Epithelial cell of esophagus (primary cell): Measurements from ENCODE around the gene MRPS34.
"Not testable (repeated sequence)": the region's sequence is repeated elsewhere in the genome, so short reads cannot be mapped to it uniquely, and the experiment has no call there.

Experiments
- DNase-seq: peaks from one replicate; pipeline ENCODE4 v3.0.0; 2010; ENCODE audit warnings: low read depth
- H3K4me3 ChIP-seq: 2 replicates; pipeline ENCODE4 v1.5.1; 2011; ENCODE audit warnings: mild to moderate bottlenecking, low read length, control low read depth
- CTCF ChIP-seq: IDR thresholded peaks from 2 replicates; pipeline ENCODE4 v1.5.1; 2011; ENCODE audit warnings: low read depth, mild to moderate bottlenecking, low read length, control low read depth, inconsistent platforms; ENCODE audit not compliant: insufficient read depth; ENCODE audit errors: missing control alignments

MRPS34 gene

GRCh38 chr16:1810106-1810505 is 37.2 kb upstream of the MRPS34 start:
- TF ChIP-seq CTCF: no peak
- no peak for DNase-seq

GRCh38 chr16:1809281-1809801 is 36.4 kb upstream of the MRPS34 start:
- TF ChIP-seq CTCF: no peak
- no peak for DNase-seq
- no peak overlapping the region for H3K4me3 ChIP-seq

More at GRCh38 chr16:1810106-1810505, 37.2 kb upstream of the MRPS34 start:
- no peak overlapping the region for H3K4me3 ChIP-seq

GRCh38 chr16:1808691-1809090 is 35.8 kb upstream of the MRPS34 start:
- H3K4me3 ChIP-seq: no peak overlapping the region
- no peak for DNase-seq
- TF ChIP-seq CTCF: no peak

- no peak for TF ChIP-seq CTCF
- no peak for DNase-seq
Measured at GRCh38 chr16:1807626-1808025, 34.7 kb upstream of the MRPS34 start.

GRCh38 chr16:1800701-1801100 is 27.8 kb upstream of the MRPS34 start:
- no peak overlapping the region for H3K4me3 ChIP-seq
- no peak for DNase-seq
- TF ChIP-seq CTCF: no peak

More at GRCh38 chr16:1807626-1808025, 34.7 kb upstream of the MRPS34 start:
- no peak overlapping the region for H3K4me3 ChIP-seq

- not testable (repeated sequence) for H3K4me3 ChIP-seq, DNase-seq
Measured at GRCh38 chr16:1799263-1799662, 26.3 kb upstream of the MRPS34 start.

- TF ChIP-seq CTCF: no peak
- no peak for DNase-seq
- H3K4me3 ChIP-seq: no peak overlapping the region
Measured at GRCh38 chr16:1794908-1795666, 22.2 kb upstream of the MRPS34 start.
